ENCODE data around the gene NEK3.

DNA sequence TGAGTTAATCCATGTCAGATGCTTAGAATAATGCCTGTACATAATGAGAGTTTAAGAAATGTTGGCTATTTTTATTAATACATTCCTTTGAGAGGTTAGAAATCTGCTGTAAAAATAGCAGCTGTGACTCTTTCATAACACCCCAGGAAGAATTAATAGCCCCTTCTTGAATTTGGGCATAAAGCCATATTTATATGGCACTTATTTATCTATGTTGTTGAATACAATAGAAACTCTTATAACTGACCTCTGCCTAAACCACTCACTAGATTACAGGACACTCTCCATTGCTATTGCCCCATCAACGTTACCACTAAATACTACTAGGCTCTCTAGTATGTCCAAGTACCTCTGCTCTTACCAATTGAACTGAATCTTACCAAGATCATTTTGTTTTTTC, 46.8 kb downstream of the NEK3 start:
- no peak for TF ChIP-seq MXI1 (conservative IDR thresholded peaks at IDR 0.05; ENCODE audit: poor library complexity, severe bottlenecking)
- no peak for TF ChIP-seq RAD21 (conservative IDR thresholded peaks at IDR 0.05)
- TF ChIP-seq EZH2 (IDR thresholded peaks at IDR 0.05; ENCODE audit: borderline replicate concordance, insufficient read depth, low read length, poor library complexity, severe bottlenecking) = no peak
- TF ChIP-seq CTCF (IDR thresholded peaks at IDR 0.05; ENCODE audit: poor library complexity, severe bottlenecking) = no peak
- no peak for TF ChIP-seq POLR2AphosphoS5 (IDR thresholded peaks at IDR 0.05)
- no peak for TF ChIP-seq EP300 (conservative IDR thresholded peaks at IDR 0.05; ENCODE audit: poor library complexity, severe bottlenecking)
- TF ChIP-seq SMC3 (conservative IDR thresholded peaks at IDR 0.05; ENCODE audit: poor library complexity) = no peak
- TF ChIP-seq TAF1 (IDR thresholded peaks at IDR 0.05; ENCODE audit: low read depth) = no peak
